NCI-H187 (cell line): ENCODE measurements around the gene LDLRAD3.
A peak's percentile ranks its signal among the peaks of the same experiment; 100 is the strongest.

Source experiments
- DNase-seq, 2 experiments: peaks; one replicate each; lab custom pipeline; 2025; lab: John Stamatoyannopoulos, UW

LDLRAD3 gene

GRCh38 chr11:36139767-36140166 lies 195.9 kb downstream of the LDLRAD3 start:
- no peak for DNase-seq

- DNase-seq, result no peak
These were observed 197.5 kb downstream of the LDLRAD3 start for GRCh38 chr11:36141196-36141953.

- DNase-seq, result no peak
These were observed 198.1 kb downstream of the LDLRAD3 start for GRCh38 chr11:36141956-36142355.

GRCh38 chr11:36142439-36142838 lies 198.6 kb downstream of the LDLRAD3 start:
- peak; percentile 41 to 91 for DNase-seq

GRCh38 chr11:36142879-36143278 lies 199.0 kb downstream of the LDLRAD3 start:
- DNase-seq, result no peak

- DNase-seq, result no peak
These were observed 202.6 kb downstream of the LDLRAD3 start for GRCh38 chr11:36146437-36146836.

- DNase-seq, result no peak
These were observed 203.6 kb downstream of the LDLRAD3 start for GRCh38 chr11:36147491-36147890.

GRCh38 chr11:36148701-36149100 lies 204.8 kb downstream of the LDLRAD3 start:
- no peak for DNase-seq

- peak in 1 of 2 experiments; percentile 40 for DNase-seq
These were observed 205.8 kb downstream of the LDLRAD3 start for GRCh38 chr11:36149538-36150242.

- no peak for DNase-seq
These were observed 207.1 kb downstream of the LDLRAD3 start for GRCh38 chr11:36150986-36151385.

GRCh38 chr11:36151933-36152580 lies 208.2 kb downstream of the LDLRAD3 start:
- no peak for DNase-seq

- DNase-seq, result no peak
These were observed 209.7 kb downstream of the LDLRAD3 start for GRCh38 chr11:36153551-36153950.

- no peak for DNase-seq
These were observed 211.3 kb downstream of the LDLRAD3 start for GRCh38 chr11:36155124-36155561.

- no peak for DNase-seq
These were observed 211.9 kb downstream of the LDLRAD3 start for GRCh38 chr11:36155770-36156160.

- no peak for DNase-seq
These were observed 212.4 kb downstream of the LDLRAD3 start for GRCh38 chr11:36156161-36156816.

GRCh38 chr11:36156817-36157519 lies 213.1 kb downstream of the LDLRAD3 start:
- no peak for DNase-seq

GRCh38 chr11:36160091-36160490 lies 216.2 kb downstream of the LDLRAD3 start:
- DNase-seq, result no peak

- no peak for DNase-seq
These were observed 217.7 kb downstream of the LDLRAD3 start for GRCh38 chr11:36161572-36161971.

- no peak for DNase-seq
These were observed 218.4 kb downstream of the LDLRAD3 start for GRCh38 chr11:36162006-36162882.

GRCh38 chr11:36162883-36163434 lies 219.1 kb downstream of the LDLRAD3 start:
- DNase-seq, result peak; percentile 33 to 39
